ENCODE measurements around the gene ALOX15B.

DNA sequence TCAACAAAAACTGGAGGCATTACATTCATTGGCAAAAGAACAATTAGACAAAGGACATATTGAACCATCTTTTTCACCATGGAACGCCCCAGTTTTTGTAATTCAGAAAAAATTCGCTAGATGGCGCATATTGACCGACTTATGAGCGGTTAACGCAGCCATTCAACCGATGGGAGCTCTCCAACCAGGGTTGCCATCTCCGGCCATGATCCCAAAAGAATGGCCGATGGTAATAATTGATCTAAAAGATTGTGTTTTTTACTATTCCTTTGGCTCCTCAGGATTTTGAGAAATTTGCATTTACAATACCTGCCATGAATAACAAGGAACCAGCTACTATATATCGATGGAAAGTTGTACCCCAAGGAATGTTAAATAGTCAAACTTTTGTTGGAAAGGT, 21.4 kb downstream of the ALOX15B start:
- TF ChIP-seq, protein P1, sequence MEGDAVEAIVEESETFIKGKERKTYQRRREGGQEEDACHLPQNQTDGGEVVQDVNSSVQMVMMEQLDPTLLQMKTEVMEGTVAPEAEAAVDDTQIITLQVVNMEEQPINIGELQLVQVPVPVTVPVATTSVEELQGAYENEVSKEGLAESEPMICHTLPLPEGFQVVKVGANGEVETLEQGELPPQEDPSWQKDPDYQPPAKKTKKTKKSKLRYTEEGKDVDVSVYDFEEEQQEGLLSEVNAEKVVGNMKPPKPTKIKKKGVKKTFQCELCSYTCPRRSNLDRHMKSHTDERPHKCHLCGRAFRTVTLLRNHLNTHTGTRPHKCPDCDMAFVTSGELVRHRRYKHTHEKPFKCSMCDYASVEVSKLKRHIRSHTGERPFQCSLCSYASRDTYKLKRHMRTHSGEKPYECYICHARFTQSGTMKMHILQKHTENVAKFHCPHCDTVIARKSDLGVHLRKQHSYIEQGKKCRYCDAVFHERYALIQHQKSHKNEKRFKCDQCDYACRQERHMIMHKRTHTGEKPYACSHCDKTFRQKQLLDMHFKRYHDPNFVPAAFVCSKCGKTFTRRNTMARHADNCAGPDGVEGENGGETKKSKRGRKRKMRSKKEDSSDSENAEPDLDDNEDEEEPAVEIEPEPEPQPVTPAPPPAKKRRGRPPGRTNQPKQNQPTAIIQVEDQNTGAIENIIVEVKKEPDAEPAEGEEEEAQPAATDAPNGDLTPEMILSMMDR (conservative IDR thresholded peaks at IDR 0.05): peak; percentile 77
- TF ChIP-seq EZH2 (IDR thresholded peaks at IDR 0.05; ENCODE audit: low read depth): no peak

Data from PC-9 (cell line).